Activated CD8-positive, alpha-beta memory T cell treated with anti-CD3 and anti-CD28 coated beads for 48 hours (primary cell): ENCODE results near the gene PCSK9.

ENCODE experiments used
- DNase-seq, 3 experiments: peaks; one replicate each; pipeline ENCODE4 v3.0.0-alpha.2; 2020; ENCODE audit warnings: low read depth in 2 of 3, low spot score in 2 of 3

The PCSK9 gene

GRCh38 chr1:55043011-55043410 is 3.7 kb downstream of the PCSK9 start:
- no peak for DNase-seq

GRCh38 chr1:55043726-55044125 is 4.4 kb downstream of the PCSK9 start:
- DNase-seq, result no peak

GRCh38 chr1:55044617-55045397 is 5.5 kb downstream of the PCSK9 start:
- no peak for DNase-seq

- DNase-seq, result no peak
Observed at GRCh38 chr1:55045430-55045829, 6.1 kb downstream of the PCSK9 start.

- DNase-seq, result no peak
Observed at GRCh38 chr1:55046871-55047270, 7.5 kb downstream of the PCSK9 start.

GRCh38 chr1:55047611-55048010 is 8.3 kb downstream of the PCSK9 start:
- no peak for DNase-seq

GRCh38 chr1:55048453-55049270 is 9.3 kb downstream of the PCSK9 start:
- no peak for DNase-seq

- no peak for DNase-seq
Observed at GRCh38 chr1:55049271-55049913, 10.0 kb downstream of the PCSK9 start.

GRCh38 chr1:55049914-55050278 is 10.5 kb downstream of the PCSK9 start:
- no peak for DNase-seq

- DNase-seq, result no peak
Observed at GRCh38 chr1:55050283-55050682, 10.9 kb downstream of the PCSK9 start.

- no peak for DNase-seq
Observed at GRCh38 chr1:55051169-55051568, 11.8 kb downstream of the PCSK9 start.

- no peak for DNase-seq
Observed at GRCh38 chr1:55051621-55052020, 12.3 kb downstream of the PCSK9 start.

GRCh38 chr1:55052221-55053142 is 13.1 kb downstream of the PCSK9 start:
- DNase-seq, result no peak

GRCh38 chr1:55053265-55053954 is 14.1 kb downstream of the PCSK9 start:
- no peak for DNase-seq

- no peak for DNase-seq
Observed at GRCh38 chr1:55054396-55054795, 15.0 kb downstream of the PCSK9 start.

GRCh38 chr1:55055084-55055882 is 15.9 kb downstream of the PCSK9 start:
- no peak for DNase-seq

- DNase-seq, result no peak
Observed at GRCh38 chr1:55055951-55056631, 16.7 kb downstream of the PCSK9 start.

GRCh38 chr1:55056632-55056992 is 17.3 kb downstream of the PCSK9 start:
- DNase-seq, result no peak
